ENCODE results near the gene ZNF396. TPM values are rescaled to one million over a fixed set of nuclear protein-coding genes. Genes with fewer than 3 reads are reported as not detected.
A peak's percentile ranks its signal among the peaks of the same experiment; 100 is the strongest.

Gene ZNF396
- total RNA-seq (2011; cell fraction: chromatin; rRNA removed; ENCODE audit: low replicate concordance): 1.9 and 3.1 TPM in 2 replicates
- 2.2 and 3.2 TPM in 2 replicates for total RNA-seq (2011; cell fraction: nucleolus; rRNA removed)
- 2.9 and 4.5 TPM in 2 replicates for total RNA-seq (2011; cell fraction: nucleoplasm; rRNA removed)
- total RNA-seq (2014; rRNA removed): 0.73 and 1.6 TPM in 2 replicates
- total RNA-seq (2014; rRNA removed; fragmentation: Illumina TruSeq; extraction: Trizol): 2.1 and 2.4 TPM in 2 replicates
- total RNA-seq (2015; rRNA removed; fragmentation: Illumina TruSeq; extraction: Trizol): 1.3 and 1.4 TPM in 2 replicates
- 1.2 and 2.0 TPM in 2 replicates for total RNA-seq (2021)
- 1.6 and 1.9 TPM in 2 replicates for polyA plus RNA-seq (2011; rRNA removed)
- 0.40 and 0.80 TPM in 2 replicates for polyA plus RNA-seq (2011; cell fraction: cytosol; rRNA removed)
- 0.50 and 0.84 TPM in 2 replicates for polyA plus RNA-seq (2011; cell fraction: nucleus; rRNA removed)
- 1.3 and 3.4 TPM in 2 replicates for polyA plus RNA-seq (2012)
- polyA plus RNA-seq (2014; fragmentation: Illumina TruSeq; extraction: Trizol): 1.9 and 2.1 TPM in 2 replicates
- polyA plus RNA-seq (2014; fragmentation: Nextera tagmentation; extraction: Ambion mirVana): 1 to 10 TPM; 2.0 to 2.3 TPM
- 1.3 and 1.9 TPM in 2 replicates for polyA plus RNA-seq (2014; rRNA removed)
- polyA minus RNA-seq (2011; rRNA and poly(A)+ RNA removed): 1.7 and 3.0 TPM in 2 replicates
- 0.73 and 0.86 TPM in 2 replicates for polyA minus RNA-seq (2011; cell fraction: cytosol; rRNA and poly(A)+ RNA removed)
- 1.1 and 3.8 TPM in 2 replicates for polyA minus RNA-seq (2011; cell fraction: nucleus; rRNA and poly(A)+ RNA removed)
- percentile 51 among the genes with signal in this experiment for Bru-seq, nascent RNA
- percentile 43 among the genes with signal in this experiment for BruChase-seq, experiment 1, labeled RNA remaining after a 2-hour chase
- BruChase-seq, experiment 2, labeled RNA remaining after a 6-hour chase: percentile 44 among the genes with signal in this experiment
- long read RNA-seq, experiment 1: 0 reads
- long read RNA-seq, experiment 2, partial matches to known transcripts: 1 of 3 reads
- long read RNA-seq, experiment 2, other reads (novel, unspliced or antisense): 2 of 3 reads
- long read RNA-seq, experiment 3, partial matches to known transcripts: 0 of 2 reads
- long read RNA-seq, experiment 3, other reads (novel, unspliced or antisense): 1 of 2 reads

DNA sequence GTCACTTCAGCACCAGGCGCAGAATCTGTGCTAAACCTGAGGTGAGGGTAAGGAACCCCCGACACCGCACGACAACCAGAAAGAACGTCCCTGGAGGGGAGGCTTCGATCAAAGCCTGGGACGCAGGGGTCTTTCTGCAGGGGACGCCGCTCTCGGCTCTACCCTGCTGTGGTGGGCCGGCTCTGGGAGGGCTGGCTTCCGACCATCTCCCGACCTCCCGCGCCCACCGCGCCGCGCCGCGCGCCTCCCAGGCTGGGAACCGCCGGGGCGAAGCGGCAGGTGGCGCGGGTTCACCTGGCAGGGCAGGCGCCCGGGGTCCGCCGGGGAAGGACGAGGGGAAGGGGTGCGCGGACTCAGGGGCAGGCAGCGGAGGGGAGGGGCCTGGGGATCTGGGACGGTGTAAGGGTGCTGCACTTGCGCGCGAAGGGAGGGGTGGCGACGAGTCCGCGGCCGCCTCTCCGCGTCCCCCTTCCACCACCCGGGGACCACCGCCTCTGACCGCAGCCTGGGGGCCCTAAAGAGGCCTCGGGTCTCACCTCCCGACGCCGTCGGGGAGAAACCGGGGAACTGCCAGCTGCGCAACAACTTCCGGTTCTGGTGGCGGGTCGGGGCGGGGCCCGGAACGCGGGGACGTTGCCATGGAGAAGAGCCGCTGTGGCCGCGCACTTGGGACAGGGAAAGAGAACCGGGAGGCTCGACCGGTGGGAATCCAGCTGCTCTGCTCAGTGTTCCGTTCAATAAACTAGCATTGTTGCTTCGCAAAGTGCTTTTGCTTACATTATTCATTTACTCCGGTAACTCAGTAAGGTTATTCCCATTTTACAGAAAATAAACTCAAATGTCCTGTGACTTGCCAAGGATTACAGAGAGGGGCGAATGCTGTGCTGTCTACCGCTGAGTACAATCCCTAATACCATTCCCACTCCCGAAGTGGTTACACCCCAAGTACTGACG is at the start of gene ZNF396:
ZNF396 (minus strand) TSS at position 596 of the 954 bp plus-strand sequence. CDS start 3,045 bp downstream, outside the sequence.
- Histone ChIP-seq H2AFZ (ENCODE audit: low read depth, low read length) (peak within 1 kb of the TSS; percentile 86), H3K4me2 (ENCODE audit: insufficient read depth, low read length) (peak within 1 kb of the TSS; percentile 84), H3K4me3 (peak within 1 kb of the TSS; percentile 72), H3K79me2 (ENCODE audit: control insufficient read depth, insufficient read depth, low read length) (no peaks in the 10 kb centered on the region), H3K27ac (ENCODE audit: extremely low read depth, low read depth, low read length) (peak within 1 kb of the TSS; percentile 47), H3K9me1 (ENCODE audit: control insufficient read depth, insufficient read depth, low read length) (no peaks in the 10 kb centered on the region), H3K27me3 (ENCODE audit: control insufficient read depth in 2 of 2, insufficient read depth in 2 of 2, low read length in 2 of 2) (0 out of 5 replicates have a peak, but pooled peaks cover 0 to 2% of the 10 kb centered on the region in 2 experiments), H3K4me1 (replicated peaks in 1 of 2; ENCODE audit: control insufficient read depth in 2 of 2, insufficient read depth in 2 of 2, low read length in 2 of 2) (peaks cover 4 to 12% of the 10 kb centered on the region in 2 experiments; a peak in 3 of 5 replicates), H3K36me3 (ENCODE audit: control insufficient read depth, insufficient read depth, low read length) (no peaks in the 10 kb centered on the region), H3K9ac (ENCODE audit: insufficient read depth in 1 of 2, low read depth in 2 of 2, low read length in 2 of 2) (peak within 1 kb of the TSS; percentile 57 to 92), H3K9me3 (replicated peaks; ENCODE audit: control insufficient read depth, insufficient read depth, low read depth, low read length) (no peaks in the 10 kb centered on the region), H4K20me1 (replicated peaks; ENCODE audit: control insufficient read depth, insufficient read depth, low read length) (no peaks in the 10 kb centered on the region)
- ChIA-PET CTCF (ENCODE audit: low intra/inter-chr PET ratio) (no interaction called here), POLR2A (interaction anchor here (0.7 to 1.0 kb wide), 3 partner anchors 29 to 423 kb away, joined by 3 read pairs; no protein-coding TSS in a partner anchor)
- FAIRE-seq: peak; percentile 82
- BruUV-seq (replicated peaks): TSS peak; percentile 60
- WGBS (ENCODE audit: insufficient coverage, low coverage, missing lambda C conversion rate): 3% methylated on average over 71 of the region's 78 CpGs
- intact Hi-C loops (cut with micrococcal nuclease): loop anchor here (10.0 kb wide), 1 partner anchor 512 kb away; no protein-coding TSS in a partner anchor
- peak; percentile 92 for ATAC-seq
- DNase-seq (ENCODE audit: extremely low read depth in 1 of 4, low spot score in 3 of 4): peak; percentile 85 to 90 (median 86)
- in situ Hi-C loops (cut with MboI): no loop called here
- TF ChIP-seq, protein P1, sequence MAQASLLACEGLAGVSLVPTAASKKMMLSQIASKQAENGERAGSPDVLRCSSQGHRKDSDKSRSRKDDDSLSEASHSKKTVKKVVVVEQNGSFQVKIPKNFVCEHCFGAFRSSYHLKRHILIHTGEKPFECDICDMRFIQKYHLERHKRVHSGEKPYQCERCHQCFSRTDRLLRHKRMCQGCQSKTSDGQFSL (CRISPR knock-in tag; IDR thresholded peaks at IDR 0.05): no peak; the same call in 1 of the 2 replicates
- TF ChIP-seq, protein P1 (tag; IDR thresholded peaks at IDR 0.05): no peak
- no peak for TF ChIP-seq CHD2 (IDR thresholded peaks at IDR 0.05; ENCODE audit: low read depth, low read length)
- TF ChIP-seq SRSF3 (IDR thresholded peaks at IDR 0.05; ENCODE audit: insufficient read depth, low read length): no peak
- TF ChIP-seq BCL6 (CRISPR knock-in tag; IDR thresholded peaks at IDR 0.05): no peak
- no peak for TF ChIP-seq CHCHD3 (CRISPR knock-in tag; IDR thresholded peaks at IDR 0.05)
- TF ChIP-seq, protein P2, sequence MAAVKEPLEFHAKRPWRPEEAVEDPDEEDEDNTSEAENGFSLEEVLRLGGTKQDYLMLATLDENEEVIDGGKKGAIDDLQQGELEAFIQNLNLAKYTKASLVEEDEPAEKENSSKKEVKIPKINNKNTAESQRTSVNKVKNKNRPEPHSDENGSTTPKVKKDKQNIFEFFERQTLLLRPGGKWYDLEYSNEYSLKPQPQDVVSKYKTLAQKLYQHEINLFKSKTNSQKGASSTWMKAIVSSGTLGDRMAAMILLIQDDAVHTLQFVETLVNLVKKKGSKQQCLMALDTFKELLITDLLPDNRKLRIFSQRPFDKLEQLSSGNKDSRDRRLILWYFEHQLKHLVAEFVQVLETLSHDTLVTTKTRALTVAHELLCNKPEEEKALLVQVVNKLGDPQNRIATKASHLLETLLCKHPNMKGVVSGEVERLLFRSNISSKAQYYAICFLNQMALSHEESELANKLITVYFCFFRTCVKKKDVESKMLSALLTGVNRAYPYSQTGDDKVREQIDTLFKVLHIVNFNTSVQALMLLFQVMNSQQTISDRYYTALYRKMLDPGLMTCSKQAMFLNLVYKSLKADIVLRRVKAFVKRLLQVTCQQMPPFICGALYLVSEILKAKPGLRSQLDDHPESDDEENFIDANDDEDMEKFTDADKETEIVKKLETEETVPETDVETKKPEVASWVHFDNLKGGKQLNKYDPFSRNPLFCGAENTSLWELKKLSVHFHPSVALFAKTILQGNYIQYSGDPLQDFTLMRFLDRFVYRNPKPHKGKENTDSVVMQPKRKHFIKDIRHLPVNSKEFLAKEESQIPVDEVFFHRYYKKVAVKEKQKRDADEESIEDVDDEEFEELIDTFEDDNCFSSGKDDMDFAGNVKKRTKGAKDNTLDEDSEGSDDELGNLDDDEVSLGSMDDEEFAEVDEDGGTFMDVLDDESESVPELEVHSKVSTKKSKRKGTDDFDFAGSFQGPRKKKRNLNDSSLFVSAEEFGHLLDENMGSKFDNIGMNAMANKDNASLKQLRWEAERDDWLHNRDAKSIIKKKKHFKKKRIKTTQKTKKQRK (IDR thresholded peaks at IDR 0.05; ENCODE audit: borderline replicate concordance, low read depth, low read length): no peak
- no peak for TF ChIP-seq DDX20 (tag; IDR thresholded peaks at IDR 0.05; ENCODE audit: low read depth)

All from K562 (cell line).